HL-60/S4 (cell line): ENCODE data around the gene RIOX2.
"Not testable (repeated sequence)": the region's sequence is repeated elsewhere in the genome, so short reads cannot be mapped to it uniquely, and the experiment has no call there.

ENCODE experiments used
- in situ Hi-C: fragments of 300-500 bp; cut with MboI; formaldehyde crosslinking; loops from 2 replicates; pipeline ENCODE4 v1.14.3; 2022; ENCODE audit warnings: low sequenced_read_pairs

RIOX2 gene

DNA sequence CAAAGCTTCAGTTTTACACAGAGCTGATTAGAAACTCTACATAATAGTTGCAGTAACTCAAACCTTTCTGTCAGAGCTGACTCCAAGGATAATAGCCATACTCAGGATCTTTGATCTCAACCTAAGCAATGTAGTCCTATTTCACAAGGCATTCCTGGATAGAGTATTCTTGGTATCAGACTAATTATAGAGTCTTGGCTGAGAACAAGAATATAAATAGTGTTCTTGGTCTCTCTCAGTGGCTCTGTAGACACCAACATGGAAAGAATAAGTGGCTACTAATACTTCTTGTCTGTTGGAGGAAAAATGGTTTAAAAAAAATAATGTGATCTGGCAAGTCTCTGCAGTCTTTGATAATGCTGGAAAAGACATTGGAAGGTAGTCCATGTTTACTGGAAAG, 55.7 kb downstream of the RIOX2 start:
- in situ Hi-C loops = no loop called here

DNA sequence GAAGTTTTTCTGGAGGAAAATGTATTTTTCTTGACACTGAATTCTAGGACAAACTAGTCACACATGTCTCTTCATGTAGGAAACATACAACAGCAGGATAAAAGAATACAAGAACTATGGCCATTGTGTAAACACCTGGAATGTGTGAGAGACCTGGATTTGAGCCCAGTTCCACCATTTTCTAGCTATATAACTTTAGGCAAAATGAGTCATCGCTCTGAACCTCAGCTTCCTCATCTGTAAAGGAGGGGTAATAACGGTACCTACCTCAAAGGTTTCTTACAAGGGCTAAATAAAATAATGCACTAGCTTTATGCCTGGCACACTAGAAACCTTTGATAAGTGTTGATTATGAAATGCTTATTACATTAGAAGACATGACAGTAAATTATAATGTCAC, 57.8 kb downstream of the RIOX2 start:
- in situ Hi-C loops = no loop called here

DNA sequence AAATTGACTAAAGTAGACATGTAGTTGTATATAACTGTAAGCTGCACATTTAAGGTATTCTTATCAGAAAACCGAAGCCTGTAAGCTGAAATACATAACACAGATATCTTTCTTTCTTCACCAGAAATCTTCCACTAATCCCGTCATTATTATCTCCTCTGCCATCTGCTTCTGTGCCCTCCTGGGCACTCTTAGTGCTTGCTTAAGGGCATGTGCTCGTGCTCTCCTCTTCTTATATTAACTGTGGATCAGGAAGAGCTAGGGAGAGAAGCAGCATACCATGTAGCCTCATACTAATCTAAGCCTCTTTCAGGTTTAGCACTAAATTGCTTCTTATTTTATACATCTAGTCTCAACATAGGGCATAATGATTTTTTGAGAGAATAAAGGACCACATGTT, 60.8 kb downstream of the RIOX2 start:
- in situ Hi-C loops = no loop called here

DNA sequence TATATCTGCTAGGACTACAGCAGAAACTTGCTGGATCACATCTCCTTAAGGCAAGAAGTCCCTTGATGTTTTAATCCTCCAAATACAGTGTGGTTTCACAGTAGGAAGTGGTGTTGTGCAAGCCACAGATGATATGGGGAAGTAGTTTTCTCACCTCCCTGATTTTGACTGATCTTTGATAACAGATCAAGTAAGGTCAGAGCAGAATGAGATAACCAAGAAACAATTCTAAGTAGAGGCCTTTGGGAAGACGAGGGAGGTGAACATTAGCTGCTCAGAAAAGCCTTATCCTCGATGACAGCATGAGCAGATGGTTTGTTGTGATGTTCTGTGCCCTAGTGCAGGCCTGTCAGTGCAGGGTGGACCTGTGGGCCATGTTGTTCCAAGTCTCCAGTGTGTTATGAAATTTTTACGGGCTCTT, 61.3 kb downstream of the RIOX2 start:
- in situ Hi-C loops = no loop called here

DNA sequence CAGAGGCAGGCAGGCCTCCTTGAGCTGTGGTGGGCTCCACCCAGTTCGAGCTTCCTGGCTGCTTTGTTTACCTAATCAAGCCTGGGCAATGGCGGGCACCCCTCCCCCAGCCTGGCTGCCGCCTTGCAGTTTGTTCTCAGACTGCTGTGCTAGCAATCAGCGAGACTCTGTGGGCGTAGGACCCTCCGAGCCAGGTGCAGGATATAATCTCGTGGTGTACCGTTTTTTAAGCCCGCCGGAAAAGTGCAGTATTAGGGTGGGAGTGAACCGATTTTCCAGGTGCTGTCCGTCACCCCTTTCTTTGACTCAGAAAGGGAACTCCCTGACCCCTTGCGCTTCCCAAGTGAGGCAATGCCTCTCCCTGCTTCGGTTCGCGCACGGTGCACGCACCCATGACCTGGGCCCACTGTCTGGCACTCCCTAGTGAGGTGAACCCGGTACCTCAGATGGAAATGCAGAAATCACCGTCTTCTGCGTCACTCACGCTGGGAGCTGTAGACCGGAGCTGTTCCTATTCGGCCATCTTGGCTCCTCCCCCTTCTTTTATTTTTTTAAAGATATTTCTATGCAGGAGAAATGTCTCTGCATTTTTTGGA, 61.9 kb downstream of the RIOX2 start:
- in situ Hi-C loops = not testable (repeated sequence)

DNA sequence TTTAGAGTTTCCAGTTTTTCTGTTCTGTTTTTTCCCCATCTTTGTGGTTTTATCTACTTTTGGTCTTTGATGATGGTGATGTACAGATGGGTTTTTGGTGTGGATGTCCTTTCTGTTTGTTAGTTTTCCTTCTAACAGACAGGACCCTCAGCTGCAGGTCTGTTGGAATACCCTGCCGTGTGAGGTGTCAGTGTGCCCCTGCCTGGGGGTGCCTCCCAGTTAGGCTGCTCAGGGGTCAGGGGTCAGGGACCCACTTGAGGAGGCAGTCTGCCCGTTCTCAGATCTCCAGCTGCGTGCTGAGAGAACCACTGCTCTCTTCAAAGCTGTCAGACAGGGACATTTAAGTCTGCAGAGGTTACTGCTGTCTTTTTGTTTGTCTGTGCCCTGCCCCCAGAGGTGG, 62.4 kb downstream of the RIOX2 start:
- in situ Hi-C loops = not testable (repeated sequence)

DNA sequence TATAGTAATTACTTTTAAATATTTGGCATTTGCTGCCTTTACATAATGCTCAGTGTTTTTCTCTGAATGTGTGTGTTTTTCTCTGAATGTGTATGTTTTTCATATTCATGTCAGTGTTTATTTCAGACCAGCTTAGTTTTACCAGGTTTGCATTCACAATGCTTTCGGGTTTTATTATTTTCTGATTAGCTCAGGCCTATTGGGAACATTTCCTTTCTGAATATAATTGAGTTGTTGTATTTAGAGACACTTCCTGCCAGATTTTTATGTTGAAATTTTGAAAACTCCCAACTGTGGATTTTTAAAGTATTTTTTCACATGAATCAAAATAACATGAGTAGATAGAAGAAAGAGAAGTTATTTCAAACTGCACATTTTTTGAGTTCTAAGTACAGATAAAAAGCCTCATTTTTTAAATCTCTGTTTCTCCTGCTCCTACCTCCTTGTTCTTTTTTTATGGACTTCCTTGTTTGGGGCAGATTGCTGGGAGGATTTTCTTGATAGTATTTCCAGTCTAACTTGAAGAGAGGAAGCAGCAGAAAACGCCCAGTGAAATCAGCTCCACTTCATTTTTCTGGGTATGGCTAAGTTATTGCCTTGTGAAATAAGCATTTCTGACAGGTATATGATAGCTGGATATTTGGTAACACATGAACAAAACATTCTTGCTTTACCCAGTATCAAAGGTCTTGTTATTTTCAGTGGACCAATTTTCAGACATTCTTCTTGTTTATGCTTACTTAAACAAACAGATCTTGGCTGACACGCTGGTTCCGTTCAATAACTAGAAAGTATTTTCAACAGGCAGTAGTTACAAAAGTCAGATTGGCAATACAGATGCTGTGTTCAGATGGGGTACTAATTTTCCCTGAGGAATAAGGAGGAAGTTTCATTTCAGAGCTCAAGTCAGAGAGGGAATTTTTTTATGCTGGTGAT, 70.7 kb downstream of the RIOX2 start:
- in situ Hi-C loops = no loop called here

DNA sequence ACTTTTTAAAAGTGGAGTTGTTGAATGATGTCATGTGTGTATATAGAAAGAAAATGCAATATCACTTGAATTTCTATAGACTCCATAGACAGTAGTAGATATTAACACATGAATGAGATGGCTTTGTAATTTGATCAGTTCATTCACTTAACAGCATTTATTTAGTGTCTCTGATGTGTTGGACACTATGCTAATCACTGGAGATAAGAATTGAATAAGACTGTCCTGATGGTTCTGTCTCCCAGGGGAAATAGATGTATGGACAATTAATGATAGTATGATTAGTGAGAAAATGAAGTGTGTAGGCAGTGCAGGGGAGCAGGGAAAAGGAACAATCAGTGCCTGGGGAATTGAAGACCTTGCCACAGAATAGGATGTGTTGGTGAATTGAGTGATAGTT, 72.9 kb downstream of the RIOX2 start:
- in situ Hi-C loops = no loop called here

DNA sequence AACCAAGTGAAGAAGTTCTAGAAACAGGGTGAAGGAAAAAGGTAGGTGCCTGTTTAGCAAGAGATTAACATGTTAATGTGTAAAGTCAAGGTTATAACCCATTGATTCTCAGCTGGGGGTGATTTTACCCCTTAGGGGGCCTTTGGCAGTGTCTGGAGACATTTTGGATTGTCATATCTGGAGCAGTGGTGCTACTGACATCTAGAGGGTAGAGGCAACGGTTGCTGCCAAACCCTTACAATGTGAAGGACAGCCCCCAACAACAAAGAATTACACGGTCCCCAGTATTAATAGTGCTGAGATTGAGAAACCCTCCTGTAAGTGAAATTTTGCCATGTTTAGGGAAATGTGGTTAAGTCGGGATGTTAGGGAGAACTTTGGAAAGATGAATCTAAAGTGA, 75.7 kb downstream of the RIOX2 start:
- in situ Hi-C loops = no loop called here

DNA sequence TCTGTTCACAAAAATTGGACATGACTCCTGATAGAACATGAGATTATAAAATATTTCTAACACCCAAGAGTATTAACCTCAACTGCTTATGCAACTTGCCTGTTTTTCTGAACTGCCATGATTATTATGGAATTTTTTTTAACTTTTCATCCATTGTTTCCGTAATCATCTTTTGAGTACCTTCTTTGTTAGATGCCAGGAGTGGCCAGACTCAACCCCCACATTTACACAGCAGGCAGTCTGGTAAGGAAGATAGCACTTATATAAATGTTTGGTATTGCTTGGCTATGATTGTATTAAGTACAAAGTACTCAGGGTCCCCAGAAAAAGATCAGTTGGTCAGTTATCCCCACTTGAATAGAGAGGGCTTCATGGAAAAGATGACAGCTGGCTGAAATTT, 76.1 kb downstream of the RIOX2 start:
- in situ Hi-C loops = no loop called here

DNA sequence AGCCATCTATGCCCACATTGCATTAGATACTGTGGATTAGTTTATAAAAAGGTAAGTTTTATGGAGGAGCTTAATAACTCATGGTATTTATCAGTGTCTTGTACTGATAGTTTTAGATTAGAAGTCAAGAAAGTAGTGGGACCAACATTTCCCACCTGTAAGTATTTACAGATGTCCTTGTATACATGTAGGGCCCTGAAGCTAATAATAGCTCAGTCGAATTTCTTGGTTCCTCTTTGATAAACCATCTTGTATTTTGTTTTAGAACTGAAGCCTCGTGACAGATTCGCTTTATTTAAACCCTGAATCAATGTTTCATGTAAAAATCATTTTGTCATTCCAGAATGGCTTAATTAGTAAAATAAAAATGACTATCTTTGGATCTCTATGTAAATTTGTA, 77.0 kb downstream of the RIOX2 start:
- in situ Hi-C loops = no loop called here

DNA sequence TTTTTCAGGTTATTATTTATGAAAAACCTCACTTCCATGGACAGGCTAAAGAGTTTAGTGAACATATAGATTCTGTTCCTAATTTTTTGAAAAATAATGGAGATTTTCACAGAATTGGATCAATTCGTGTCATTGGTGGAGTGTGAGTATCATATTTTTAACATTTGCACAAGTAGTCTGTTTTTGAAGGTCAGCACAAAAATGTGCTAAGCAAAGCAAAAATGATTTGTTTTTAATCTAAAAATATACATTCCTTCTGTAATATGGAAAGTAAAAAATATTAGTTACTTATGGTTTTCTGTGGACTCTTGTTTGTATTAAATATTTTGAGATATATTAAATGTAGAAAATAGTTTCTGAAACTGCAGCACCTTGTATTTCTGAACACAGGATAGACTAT, 79.4 kb downstream of the RIOX2 start:
- in situ Hi-C loops = no loop called here
